Measurements from ENCODE around the gene ZNF672.

ZNF672 gene

DNA sequence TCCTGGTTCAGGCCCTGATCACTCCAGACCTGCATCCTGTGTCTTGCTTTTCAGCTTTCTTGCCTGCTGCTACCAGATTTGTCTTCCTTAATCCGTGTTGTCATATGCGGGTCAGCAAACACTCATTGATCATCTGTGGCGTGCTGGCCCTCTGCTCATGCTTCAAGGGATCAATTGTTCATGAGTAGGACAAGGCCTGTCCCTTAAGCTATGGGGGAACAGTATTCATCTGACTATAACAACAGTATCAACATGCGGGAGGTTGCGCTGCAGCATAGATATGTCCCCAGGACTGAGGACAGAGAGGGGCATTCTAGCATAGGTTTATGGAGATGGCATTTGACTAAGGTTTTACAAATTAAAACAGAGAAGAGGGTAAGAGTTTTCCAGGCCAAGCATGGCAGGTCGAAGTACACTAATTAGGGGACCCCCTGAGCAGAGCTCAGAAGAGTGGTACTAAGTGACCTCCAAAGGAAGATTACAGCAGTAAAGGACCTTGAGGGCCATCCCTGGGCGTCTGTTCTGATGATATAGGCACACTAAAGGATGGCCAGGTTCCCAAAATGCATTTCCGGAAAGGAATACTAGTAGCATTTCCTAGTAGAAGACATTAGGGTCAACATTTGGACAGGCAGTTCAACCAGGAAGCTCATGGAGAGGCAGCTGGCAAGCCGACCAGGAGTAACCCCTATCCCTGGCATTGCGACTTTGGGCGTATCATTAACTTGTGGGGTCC, 811 bp upstream of the ZNF672 start:
- no peak for DNase-seq

DNA sequence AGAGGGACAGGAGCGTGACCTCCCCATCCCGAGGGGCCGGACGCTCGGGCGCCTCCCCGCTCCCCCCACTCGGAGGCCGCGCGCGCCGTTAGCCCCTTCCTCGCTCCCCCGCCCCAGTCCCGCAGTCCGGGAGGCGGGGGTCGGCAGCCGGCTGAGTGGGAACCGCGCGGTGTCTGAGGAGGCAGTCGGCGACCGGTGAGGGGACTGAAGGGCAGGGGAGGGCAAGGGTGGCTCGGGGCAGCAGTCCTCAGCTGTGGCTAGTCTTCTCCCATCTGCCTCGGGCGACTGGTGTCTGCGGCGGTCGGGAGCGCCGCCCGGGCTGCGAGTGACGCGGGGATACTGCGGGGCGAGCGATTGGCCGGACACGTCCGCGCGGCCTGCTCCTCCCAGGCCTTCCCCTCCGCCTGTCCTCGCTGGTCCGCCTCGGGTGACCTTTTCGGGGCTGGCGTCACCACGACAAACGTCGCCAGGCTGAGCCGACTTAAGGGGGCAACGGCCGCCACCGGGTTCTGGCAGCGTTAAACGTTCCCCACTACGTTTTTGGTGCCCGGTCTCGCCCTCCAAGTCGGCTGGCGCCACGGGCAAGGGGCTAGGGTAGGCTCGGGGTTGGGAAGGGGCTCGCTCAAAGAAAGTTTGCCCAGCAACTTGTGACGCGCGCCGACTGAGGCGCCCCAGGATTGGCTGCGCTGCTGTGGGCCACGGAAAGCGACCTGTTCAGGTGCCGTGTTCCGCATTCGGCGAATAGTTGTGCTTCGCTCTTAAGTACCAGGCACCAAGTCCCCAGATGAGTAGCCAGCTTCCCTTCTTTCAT, 538 bp downstream of the ZNF672 start:
- DNase-seq: peak; percentile 86

DNA sequence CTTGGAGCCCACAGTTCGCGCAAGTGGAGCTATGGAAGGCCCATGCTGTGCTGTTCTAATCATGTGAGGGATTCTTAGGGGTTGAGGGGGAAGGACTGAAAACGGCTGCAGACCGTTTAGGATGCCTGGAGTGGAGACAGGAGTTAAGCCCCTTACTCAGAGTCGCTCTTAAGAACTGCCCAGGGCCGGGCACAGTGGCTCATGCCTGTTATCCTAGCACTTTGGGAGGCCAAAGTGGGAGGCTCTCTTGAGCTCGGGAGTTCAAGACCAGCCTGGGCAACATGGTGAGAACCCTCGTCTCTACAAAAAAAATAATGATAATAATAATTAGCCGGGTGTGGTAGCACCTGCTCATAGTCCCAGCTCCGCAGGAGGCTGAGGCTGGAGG, 1.1 kb downstream of the ZNF672 start:
- DNase-seq: no peak

DNA sequence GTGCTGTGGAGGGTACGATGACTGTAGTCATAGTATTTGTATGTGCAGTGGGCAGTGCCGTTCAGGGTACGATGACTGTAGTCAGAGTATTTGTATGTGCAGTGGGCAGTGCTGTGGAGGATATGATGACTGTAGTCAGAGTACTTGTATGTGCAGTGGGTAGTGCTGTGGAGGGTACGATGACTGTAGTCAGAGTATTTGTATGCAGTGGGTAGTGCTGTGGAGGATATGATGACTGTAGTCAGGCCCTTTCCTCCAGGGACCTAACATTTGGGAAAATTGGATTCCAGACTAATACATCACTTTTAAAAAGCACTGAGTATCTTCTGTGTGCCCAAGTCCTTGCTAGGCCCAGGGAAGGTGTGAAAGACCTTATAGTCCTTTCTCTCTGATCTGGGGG, 2.9 kb downstream of the ZNF672 start:
- no peak for DNase-seq

DNA sequence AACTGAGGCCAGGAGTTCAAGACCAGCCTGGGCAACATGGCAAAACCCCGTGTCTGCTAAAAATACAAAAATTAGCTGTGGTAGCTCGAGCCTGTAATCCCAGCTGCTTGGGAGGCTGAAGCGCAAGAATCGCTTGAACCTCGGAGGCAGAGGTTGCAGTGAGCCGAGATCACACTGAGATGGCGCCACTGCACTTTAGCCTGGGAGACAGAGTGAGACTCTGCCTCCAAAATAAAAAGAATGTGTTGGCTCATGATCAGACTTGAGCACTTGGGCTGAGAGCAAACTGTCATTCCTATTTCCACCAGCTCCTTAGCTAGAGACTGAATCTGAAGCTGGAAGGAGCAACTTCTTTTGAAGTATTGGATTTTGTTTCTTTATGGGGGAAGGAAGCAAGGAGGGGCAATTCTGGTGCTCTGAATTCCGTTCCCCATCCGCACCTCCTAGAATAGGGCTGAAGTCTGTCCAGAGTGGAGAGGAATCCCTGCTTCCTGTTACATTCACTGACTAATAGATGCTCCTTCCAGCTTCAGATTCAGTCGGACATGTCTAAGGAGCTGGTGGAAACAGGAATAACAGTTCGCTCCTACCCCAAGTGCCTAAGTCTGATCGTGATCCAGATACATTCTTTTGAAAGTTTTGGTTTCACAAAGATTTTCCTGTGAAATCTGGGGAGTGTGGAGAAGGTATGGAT, 3.8 kb downstream of the ZNF672 start:
- peak; percentile 41 for DNase-seq

DNA sequence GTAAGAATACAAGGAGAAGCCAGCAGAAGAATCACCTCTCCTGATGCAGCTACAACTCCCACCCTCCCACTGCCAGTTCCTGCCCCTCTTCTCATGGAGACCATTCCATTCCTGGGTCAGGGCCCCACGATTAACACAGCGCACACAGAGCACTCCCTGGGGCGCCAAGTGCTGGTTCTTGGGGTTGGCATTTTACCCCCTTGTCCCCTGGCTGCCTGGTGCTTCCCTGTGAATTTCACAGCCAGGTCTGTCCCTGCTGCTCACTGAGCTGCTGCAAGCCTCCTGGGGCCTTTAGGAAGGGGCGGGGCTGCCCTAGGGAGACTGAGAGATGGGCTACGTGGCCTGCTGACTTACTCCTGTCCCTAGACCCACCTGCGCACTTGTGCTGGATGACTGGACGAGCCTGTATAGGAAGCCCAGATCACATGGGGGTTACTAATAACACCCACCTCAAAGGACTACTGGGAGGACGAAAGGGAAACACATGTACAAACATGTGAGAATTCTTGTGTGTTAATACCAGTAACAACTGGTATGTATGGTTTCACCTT, 4.8 kb downstream of the ZNF672 start:
- DNase-seq: no peak

DNA sequence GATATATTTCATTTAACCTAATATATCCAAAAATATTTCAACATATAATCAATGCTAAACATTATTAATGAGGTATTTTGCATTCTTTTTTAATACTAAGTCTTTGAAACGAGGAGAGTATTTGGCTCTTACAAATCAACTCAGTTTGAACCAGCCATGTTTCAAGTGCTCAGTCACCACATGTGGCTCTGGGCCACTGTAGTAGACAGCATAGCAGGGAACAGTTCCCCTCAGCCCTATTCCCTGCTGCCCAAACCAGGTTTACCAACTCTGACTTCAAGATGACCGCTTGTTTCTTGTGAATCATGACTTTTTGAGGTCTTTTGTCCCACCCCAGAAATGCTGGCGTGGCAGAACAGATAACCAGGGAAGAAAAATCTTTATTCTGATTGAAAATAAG, 5.7 kb downstream of the ZNF672 start:
- DNase-seq: no peak

DNA sequence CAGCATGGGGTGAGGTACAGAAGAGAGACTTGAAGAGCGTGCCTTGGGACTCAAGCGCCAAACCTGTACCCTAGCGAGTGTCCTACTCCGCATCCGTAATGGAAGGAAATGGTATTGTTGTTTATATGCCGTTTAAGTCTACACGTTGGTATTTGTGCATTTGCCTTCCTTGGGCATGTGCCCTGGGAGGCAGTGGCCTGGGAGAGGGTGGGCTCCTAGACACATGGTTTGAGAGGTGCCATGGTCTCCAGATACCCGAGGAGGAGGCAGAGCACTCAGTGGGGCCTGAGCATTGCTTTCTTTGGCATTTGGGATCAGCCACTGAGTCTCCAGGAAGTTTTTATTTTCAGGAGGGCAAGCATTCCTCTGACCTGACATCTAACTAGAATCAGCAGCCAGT, 6.5 kb downstream of the ZNF672 start:
- DNase-seq: no peak

DNA sequence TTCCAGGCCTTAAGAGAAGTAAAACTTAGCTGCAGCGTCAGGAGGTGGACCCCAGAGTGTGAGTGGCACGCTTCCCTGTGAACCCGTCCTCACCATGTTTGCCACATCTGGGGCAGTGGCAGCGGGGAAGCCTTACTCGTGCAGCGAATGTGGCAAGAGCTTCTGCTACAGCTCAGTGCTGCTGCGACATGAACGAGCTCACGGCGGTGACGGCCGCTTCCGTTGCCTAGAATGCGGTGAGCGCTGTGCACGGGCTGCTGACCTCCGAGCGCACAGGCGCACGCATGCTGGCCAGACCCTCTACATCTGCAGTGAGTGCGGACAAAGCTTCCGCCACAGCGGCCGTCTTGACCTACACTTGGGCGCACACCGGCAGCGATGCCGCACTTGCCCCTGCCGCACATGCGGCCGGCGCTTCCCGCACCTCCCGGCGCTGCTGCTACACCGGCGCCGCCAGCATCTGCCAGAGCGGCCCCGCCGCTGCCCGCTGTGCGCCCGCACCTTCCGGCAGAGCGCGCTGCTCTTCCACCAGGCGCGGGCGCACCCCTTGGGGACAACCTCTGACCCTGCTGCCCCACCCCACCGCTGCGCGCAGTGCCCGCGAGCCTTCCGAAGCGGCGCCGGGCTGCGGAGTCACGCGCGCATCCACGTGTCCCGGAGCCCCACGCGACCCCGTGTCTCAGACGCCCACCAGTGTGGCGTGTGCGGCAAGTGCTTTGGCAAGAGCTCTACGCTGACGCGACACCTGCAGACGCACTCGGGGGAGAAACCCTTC, 9.3 kb downstream of the ZNF672 start:
- no peak for DNase-seq

DNA sequence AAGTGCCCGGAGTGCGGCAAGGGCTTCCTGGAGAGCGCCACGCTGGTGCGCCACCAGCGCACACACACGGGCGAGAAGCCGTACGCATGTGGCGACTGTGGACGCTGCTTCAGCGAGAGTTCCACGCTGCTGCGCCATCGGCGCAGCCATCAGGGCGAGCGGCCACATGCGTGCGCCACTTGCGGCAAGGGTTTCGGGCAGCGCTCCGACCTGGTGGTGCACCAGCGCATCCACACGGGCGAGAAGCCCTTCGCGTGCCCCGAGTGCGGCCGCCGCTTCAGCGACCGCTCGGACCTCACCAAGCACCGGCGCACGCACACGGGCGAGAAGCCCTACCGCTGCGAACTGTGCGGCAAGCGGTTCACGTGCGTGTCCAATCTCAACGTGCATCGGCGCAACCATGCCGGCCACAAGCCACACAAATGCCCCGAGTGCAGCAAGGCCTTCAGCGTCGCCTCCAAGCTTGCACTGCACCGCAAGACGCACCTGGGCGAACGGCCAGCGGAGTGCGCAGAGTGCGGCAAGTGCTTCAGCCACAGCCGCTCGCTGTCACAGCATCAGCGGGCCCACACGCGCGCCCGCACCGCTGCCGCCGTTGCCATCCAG, 10.0 kb downstream of the ZNF672 start:
- no peak for DNase-seq

DNA sequence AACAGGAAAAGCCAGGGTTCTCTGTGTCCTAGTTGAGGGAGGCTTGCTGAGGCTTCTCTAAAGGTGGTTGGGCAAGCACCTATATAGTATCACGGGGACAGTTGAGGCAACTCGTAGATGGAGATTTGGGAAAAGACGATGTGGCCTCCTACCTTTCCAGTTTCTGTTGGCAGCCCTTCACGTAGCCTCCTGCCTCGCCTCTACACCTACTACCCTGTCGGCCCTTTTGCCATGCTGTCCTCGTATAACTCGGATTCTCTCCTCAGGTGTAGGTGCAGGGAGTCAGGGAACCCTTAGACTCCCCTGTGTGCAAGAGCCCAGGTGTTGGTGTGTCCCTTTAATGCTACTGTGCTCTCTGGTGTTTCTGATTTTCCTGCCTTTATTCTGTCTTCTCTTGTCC, 10.6 kb downstream of the ZNF672 start:
- no peak for DNase-seq

DNA sequence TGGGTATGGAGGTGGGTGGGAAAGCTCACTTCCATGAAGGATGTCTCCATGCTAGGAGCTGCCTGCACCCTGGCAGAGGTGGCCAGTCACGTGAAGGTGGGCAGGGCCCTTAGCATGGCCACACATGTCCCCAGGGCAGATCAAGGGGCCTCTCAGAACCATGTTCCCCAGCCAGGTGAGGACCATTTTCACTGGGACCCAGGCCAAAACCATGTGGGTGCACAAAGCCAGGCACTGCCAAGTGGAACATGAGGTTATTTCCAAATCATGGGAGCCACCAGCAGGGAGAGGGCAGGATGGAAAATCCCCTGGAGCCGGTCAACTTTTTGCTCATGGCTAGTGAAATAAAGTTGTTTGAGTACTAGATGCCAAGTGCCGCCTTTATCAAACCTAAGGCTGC, 11.1 kb downstream of the ZNF672 start:
- DNase-seq: no peak

DNA sequence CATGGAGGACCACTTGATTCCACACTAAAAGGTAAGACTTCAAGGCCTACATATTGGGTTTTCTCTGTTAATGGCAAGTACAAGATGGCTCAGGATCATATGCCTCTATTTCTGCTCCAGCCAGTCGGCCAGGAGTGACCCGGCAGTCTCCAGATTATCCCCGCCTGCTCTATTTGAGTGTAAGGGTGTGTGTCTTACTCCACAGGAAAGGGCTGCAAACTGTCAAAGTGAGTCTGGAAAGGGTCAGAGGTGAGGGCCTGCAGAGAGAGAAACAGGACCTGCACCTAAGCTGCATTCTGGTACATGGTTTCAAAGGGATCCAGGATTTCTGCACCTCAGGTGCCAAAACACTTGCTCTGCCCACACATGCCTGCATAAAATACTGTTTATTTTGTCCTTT, 11.6 kb downstream of the ZNF672 start:
- no peak for DNase-seq

DNA sequence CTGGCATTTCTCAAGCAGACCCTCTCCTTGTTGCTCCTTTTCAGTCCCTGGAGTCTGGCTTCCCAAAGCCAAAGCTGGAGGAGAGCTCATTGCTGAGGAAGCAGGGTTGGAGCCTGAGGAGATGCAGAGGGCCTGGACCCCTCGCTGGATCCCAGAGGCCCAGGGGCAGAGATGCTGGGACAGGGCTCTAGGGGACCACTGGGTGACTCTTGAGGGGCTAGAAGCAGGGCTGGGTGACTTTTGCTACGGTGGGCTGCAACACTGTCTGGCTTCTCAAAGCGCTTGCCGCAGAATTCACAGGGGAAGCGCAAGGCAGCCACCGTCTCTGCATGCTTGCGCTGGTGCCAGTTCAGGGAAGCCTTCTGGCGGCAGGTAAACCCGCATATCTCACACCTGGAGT, 12.1 kb downstream of the ZNF672 start:
- DNase-seq: no peak

DNA sequence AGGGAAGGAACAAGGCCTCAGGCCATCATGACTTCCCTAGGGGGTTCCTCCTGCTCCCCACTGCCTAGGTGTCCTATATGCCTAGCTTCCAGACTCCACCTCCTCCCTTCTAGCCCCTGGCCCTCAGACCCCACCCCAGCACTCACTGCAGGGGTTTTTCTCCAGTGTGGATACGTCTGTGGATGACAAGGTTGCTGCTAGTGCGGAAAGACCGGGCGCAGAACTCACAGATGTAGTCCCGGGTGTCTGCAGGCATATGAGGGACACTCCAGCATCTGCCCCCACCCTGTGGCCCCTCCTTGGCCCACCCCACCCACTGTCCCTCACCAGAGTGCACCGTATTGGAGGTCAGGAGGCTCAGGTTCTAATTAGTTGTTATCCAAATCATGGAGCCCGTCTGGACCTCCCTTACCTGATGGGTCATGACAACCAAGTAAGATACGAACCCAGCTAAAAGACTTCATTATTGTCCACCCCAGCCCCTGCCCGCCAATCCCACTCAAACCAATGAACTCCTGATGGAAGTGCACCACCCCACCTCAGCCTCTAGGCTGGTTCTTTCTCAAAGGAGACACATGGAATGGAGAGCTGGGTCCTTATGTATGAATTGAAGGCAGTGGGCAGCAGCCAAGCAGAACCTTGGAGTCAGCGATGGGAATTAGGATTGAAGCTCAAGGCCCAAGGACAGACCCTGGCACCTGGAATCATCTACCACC, 12.7 kb downstream of the ZNF672 start:
- DNase-seq: no peak

DNA sequence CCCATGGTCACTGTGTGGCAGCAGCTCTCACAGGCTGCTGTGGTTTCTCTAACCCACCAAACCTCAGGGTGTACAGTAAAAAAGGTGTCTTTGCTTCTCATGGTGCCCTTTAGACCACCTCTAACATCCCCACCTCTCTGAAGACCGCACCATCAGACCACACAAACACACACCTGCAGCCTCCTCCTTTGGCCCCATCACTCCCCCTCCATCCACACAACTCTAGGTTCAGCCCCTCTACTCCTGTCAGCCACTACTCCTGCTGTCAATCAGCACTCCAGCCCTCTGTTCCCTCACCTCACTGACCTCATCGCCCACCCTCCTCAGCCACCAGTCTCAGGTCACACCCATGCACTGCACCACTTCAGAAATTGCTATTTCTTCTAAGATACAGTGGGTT, 13.4 kb downstream of the ZNF672 start:
- no peak for DNase-seq

DNA sequence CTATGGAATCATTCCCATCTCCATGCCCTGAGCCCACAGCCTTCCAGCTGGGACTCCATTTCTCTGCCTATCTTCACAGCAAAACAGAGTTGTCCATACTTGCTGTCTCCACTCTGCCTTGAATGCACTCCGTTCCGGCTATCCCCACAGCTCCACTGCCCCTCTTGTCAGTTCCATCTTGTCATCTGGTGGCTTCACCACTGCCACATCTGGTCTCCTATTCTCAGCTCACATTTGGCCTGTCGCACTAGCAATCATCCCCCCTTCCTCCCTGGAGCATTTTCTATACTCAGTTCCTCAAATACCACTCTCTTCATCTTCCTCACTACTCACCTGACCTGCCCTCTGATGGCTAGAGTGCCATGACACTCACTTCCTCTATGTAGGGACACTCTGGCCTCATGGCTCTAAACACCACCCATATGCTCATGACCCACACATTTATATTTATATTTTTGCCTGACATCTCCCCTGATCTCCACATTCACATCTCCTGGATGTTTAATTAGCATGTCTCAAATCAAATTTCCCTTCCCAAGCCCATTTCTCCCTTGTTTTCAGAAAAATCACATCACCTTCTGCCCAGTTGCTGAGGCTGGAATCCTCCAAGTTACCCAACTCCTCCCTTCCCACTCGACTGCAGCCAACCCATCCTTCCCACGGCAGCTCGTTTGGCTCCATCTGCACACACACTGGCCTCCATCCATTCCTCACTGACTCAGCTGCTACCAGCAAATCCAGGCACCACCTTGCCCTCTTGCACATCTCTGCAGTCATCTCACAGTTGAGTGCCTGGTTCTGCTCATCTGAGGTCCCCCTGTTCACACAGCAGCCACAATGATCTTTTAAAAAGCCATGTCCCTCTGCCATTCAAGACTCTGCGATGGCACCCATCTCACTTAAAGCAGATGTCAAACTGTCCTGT, 14.7 kb downstream of the ZNF672 start:
- DNase-seq: no peak

DNA sequence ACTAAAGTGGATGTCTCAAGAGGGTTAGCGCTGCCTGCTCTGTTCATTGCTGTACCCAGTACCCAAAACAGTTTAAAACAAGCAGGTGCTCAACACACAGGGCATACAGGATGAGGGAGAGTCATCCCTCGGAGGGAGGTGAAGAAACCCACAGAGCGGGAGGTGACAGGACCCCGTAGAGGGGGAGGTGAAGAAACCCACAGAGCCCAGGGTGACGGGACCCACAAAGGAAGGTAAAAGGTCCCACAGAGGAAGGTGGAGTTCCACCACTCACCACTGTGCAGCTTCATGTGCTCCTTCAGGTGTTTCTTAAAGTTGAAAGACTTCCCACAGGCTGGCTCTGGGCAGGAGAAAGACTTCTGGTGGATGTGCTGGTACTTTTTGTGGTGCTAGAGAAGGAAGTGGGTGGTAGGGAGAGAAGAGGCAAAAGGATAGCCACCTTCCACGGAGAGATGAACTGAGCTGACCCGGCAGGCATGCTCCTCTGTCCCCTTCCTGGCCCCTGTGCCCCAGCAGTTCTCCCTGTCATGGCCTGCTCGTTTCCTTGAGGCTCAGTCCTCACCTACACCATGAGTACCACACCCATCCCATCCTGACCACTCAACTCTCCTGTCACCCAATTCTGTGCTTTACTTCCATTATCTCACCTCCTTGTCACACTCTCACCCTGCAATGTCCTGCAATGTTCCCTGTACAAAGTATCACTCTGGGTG, 15.8 kb downstream of the ZNF672 start:
- peak; percentile 53 for DNase-seq

DNA sequence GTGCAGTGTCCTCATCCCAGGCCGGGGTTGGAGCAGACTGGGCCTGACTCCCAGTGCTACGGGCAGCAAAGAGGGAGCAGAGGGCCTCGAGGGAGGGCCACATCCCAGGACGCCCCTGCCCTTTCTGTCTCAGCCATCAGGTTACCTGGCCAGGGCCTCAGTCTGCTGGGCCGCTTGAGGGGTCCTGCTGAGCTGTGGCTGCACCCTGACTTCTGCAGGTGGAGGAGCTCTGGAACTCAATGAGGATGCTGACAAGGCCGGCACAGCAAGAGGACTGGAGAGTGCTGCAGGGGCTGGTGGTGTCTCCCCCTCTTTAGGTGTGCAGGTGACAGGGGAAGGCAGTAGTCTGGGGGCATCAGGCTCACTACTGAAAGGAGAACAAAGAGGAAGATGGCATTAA, 17.6 kb downstream of the ZNF672 start:
- DNase-seq: no peak

DNA sequence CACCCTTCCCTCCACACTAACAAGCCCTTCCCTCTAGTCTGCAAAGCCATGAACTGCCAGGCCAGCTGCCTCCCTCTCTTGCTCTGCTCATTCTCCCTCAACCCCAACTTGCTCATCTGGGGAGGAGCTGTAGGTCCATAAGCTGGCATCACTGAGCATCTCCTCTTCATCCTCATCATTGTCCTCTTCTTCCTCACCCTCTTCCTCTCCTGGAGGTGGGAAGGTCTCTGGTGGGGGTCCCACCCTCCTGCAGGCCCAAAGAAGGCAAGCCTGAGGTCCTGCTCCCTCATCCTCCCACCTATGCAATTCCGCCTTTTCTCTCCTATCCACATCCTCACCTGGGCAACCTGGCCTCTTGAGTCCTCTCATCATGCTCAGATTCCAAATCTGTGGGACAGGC, 18.2 kb downstream of the ZNF672 start:
- DNase-seq: no peak
